Neural progenitor cell (in vitro differentiated cells): ENCODE measurements around the gene RAVER1.

Source experiments
- EZH2phosphoT487 ChIP-seq: fragments of 200-600 bp; sonication (generic); IDR thresholded peaks from 2 replicates; pipeline ENCODE4 v1.6.1; 2017; ENCODE audit warnings: antibody characterized with exemption
- TF ChIP-seq, protein P1 (sequence below): fragments of 200-600 bp; sonication (generic); IDR thresholded peaks from 2 replicates; pipeline ENCODE4 v1.5.1; 2017; ENCODE audit warnings: antibody characterized with exemption, mild to moderate bottlenecking

- TF ChIP-seq, protein P1, sequence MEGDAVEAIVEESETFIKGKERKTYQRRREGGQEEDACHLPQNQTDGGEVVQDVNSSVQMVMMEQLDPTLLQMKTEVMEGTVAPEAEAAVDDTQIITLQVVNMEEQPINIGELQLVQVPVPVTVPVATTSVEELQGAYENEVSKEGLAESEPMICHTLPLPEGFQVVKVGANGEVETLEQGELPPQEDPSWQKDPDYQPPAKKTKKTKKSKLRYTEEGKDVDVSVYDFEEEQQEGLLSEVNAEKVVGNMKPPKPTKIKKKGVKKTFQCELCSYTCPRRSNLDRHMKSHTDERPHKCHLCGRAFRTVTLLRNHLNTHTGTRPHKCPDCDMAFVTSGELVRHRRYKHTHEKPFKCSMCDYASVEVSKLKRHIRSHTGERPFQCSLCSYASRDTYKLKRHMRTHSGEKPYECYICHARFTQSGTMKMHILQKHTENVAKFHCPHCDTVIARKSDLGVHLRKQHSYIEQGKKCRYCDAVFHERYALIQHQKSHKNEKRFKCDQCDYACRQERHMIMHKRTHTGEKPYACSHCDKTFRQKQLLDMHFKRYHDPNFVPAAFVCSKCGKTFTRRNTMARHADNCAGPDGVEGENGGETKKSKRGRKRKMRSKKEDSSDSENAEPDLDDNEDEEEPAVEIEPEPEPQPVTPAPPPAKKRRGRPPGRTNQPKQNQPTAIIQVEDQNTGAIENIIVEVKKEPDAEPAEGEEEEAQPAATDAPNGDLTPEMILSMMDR: no peak
- TF ChIP-seq EZH2phosphoT487: no peak
Observed at GRCh38 chr19:10306327-10306726, 27.0 kb downstream of the RAVER1 start.
